GM18868 (cell line): ENCODE measurements around the gene RAB11FIP3.
A peak's percentile ranks its signal among the peaks of the same experiment; 100 is the strongest.

ENCODE experiments used
- ATAC-seq: cut with Tn5 transposase; IDR thresholded peaks from one replicate; pipeline ENCODE4 v1.9.1; 2021; ENCODE audit warnings: mild to moderate bottlenecking, moderate library complexity; ENCODE audit not compliant: unreplicated experiment

RAB11FIP3 gene

GRCh38 chr16:563072-563644, 137.7 kb downstream of the RAB11FIP3 start:
- ATAC-seq = no peak

- no peak for ATAC-seq
Measured at GRCh38 chr16:564690-565418, 139.4 kb downstream of the RAB11FIP3 start.

DNA sequence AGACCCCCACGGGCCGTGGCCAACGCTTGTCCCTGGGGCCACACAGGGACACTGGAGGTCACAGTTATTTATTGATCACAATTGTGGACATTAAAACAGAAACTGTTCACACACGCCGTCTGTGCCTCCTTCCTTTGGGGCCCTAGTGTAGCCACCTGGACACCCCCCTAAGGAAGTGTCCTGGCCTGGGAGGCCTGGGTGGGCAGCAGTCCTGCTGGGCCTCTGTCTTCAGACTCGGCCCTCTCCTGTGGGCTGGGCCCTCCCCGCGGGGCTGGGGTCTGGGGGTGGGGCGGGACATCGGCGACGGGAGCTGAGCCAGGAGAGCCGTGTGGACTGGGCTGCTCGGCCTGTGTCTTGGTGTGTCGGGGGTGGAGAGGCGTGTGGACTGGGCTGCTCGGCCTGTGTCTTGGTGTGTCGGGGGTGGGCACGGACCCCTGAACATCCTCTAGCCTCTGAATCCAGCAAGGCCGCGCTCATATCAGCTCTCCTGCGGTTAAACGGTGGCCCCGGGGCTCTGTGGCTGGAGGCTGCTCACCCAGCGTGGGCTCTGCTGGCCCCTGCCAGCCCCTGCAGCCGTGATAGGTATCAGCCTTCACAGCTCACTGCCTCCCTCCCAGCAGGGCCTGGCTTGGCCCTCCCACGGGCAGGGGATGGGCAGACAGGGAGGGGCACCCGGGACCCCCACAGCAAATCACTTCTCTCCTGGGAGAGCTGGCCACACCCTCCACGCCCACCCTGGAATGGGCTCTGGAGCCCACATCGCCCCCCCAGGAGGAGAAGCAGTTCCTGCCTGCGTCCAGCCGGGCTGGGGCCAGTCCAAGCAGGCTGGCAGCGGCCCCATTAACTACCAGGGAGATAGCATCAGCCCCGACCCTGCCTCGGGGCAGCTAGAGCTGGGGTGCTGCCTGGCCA, 140.2 kb downstream of the RAB11FIP3 start:
- no peak for ATAC-seq

DNA sequence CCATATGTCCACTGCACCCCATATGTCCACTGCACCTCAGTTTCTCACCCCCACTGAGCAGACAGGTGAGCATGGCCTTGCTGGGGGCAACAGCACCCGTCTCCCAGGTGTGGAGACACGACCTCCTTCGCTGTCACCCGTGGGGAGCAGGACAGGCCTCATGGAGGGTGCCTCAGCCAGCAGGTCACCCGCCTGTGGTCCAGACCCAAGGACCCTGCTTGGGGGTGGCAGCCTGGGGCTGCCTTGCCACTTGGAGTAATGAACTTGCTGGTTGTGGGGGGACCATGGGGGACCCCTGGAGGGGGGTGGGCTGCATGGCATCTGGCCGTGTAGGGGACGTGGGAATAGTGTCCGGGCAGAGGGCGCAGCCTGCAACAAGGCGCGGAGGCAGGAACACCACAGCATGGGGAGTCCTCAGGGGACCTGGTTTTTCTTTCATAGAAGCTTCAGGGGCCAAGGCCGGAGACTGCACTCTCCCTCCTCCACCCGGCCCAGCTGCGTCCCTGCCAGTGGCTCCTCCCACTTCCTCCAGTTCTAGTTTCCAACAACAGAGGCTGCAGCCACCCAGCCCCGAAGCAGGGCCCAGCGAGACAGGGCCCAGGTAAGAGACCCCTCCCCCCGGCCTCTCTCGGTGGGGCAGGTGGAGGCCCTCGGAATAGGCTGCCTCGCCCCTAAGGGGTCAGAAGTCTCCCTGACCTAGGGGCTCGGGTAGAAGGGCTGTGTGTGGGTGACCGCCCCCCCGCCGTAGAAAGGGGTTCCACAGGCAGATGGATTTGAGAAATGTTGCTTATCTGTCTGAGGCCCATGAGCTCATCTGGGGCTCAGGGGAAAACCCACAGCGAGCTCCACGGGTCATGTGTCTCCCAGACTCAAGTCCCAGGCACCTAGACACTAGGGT, 141.3 kb downstream of the RAB11FIP3 start, which contains the start of gene NHLRC4:
NHLRC4 (plus strand) TSS at position 531 of the 898 bp plus-strand sequence. CDS start 1,043 bp downstream, outside the sequence.
- ATAC-seq = peak; percentile 51

GRCh38 chr16:567373-568256, 142.2 kb downstream of the RAB11FIP3 start:
- no peak for ATAC-seq

DNA sequence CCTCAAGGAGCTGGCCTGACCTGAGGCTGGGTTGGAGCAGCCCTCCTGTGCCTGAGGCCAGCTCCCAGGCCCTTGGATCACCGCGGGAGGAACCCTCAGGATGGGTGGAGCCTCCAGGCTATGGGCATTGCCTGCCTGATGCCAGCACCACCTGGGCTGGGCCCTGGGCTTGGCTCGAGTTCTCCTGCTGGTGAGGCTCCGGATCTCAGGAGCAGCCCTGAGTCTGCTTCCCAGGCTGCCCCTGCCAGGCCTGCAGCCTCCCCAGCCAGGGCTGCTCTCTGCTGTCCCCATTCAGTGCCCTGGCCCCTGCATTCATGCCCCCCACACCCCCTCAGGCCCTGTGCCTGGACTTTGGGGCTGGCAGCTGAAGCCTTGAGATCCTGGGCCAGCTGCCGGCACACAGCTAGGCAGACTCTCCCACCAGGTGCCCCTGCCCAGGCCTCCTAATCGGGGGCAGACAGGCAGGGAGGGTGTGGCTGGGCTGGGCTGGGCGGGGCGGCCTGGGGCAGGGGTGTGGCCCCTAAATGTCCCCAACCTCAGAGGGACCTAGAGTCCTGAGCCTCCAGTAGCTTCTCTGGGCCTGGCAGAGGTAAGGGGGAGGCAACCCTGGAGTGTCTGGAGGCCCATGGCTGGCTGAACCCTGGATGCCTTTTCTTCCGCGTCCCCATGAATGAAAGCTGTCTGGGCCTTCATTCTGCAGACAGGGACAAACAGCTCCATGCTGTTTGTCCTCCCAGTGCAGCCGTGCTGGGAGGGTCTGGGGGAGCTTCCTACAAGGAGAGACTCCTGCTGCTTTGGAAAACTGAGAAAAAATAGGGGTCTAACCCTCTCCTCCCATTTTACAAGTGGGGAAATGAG, 143.2 kb downstream of the RAB11FIP3 start:
- no peak for ATAC-seq

DNA sequence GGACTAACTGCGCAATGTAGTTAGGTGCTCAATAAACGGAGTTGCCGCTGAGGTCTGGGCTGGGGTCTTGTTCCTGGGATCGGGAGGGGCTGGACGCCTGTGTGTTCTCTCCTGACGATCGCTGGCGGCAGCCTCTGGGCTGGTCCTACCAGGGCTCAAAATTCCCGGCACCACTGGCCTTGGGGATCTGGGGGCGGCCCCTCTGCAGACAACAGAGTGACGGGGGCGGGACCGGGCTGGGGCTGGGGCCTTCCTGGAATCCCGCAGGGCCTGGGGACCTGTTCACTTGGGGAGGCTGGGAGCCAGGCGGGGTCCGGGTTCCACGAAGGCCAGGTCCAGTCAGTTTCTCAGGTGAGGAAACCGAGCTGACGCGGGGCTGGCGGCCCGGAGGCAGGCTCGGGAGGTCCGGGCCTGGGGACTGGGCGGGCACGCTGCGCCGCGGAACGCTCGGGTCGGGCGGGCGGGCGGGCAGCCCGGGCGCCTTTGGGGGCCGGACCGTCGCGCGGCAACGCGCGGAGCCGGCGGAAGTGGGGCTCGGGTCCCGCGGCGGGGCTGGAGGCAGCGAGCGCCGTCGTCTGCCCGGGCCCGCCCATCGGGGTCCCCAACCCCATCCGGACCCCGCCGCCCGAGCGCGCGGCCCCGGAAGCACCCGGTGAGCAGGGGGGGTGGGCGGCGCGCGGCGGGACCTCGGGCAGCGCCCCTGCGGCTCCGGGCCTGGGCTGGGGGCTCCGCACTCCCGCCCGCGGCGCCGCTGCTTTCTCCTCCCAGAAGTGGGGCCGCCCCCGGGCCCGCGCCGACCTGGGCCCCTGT, 144.2 kb downstream of the RAB11FIP3 start, which contains the start of gene PIGQ:
PIGQ (plus strand) TSS at position 524 of the 810 bp plus-strand sequence. CDS start 4,107 bp downstream, outside the sequence.
- ATAC-seq = peak; percentile 55
